GM18498 (cell line): ENCODE measurements around the gene CEND1.
"Not testable (repeated sequence)": the region's sequence is repeated elsewhere in the genome, so short reads cannot be mapped to it uniquely, and the experiment has no call there.

Experiments used
- ATAC-seq: cut with Tn5 transposase; IDR thresholded peaks from one replicate; pipeline ENCODE4 v1.9.1; 2021; ENCODE audit warnings: mild to moderate bottlenecking, moderate library complexity; ENCODE audit not compliant: unreplicated experiment

Gene CEND1

DNA sequence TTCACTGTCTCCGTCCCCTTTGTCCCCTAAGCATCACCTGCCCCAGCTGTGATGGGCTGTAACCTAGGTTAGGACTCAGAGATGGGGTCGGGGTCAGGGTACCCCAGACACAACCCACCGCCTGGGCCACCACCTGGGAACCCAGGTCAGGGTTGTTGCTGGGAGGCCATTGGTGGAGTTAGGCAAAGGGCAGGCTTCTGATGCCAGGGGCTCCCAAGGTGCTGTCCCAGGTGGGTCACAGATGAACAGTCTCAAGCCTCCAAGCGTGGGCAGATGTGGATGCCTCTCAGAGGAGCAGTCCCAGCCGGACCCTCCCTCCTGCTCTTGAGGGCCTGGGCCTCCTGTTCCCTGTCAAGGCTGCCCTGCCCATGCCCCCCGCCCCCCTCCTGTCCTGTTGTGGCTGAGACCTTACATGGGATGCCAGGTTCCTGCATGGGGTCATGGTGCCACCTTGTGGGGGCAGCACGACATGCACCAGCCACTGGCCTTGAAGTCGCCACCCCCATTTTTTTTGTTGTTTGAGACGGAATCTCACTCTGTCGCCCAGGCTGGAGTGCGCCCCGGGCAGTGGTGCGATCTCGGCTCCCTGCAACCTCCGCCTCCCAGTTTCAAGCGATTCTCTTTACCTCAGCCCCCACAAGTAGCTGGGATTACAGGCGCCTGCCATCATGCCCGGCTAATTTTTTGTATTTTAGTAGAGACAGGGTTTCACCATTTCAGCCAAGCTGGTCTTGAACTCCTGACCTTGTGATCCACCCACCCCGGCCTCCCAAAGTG lies 24.7 kb downstream of the CEND1 start:
- peak; percentile 47 for ATAC-seq

GRCh38 chr11:764322-765024 lies 25.4 kb downstream of the CEND1 start:
- no peak for ATAC-seq

- ATAC-seq: no peak
Measured at GRCh38 chr11:763549-764321, 26.2 kb downstream of the CEND1 start.

DNA sequence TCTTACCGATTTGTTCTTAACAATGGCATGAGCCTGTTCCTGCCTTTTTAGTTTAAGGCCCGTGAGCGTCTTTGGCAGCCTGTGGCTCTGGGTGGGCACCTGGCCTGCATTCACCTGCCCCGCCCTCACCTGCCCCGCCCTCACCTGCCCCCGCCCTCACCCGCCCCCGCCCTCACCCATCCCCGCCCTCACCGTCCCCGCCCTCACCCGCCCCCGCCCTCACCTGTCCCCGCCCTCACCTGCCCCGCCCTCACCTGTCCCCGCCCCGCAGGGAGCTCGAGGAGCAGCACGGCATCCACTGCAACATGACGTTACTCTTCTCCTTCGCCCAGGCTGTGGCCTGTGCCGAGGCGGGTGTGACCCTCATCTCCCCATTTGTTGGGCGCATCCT lies 26.8 kb downstream of the CEND1 start:
- ATAC-seq: no peak

- no peak for ATAC-seq
Measured at GRCh38 chr11:762421-763072, 27.3 kb downstream of the CEND1 start.

- no peak for ATAC-seq
Measured at GRCh38 chr11:761526-762108, 28.3 kb downstream of the CEND1 start.

- no peak for ATAC-seq
Measured at GRCh38 chr11:760236-760635, 29.7 kb downstream of the CEND1 start.

- ATAC-seq: no peak
Measured at GRCh38 chr11:749731-750130, 40.2 kb downstream of the CEND1 start.

DNA sequence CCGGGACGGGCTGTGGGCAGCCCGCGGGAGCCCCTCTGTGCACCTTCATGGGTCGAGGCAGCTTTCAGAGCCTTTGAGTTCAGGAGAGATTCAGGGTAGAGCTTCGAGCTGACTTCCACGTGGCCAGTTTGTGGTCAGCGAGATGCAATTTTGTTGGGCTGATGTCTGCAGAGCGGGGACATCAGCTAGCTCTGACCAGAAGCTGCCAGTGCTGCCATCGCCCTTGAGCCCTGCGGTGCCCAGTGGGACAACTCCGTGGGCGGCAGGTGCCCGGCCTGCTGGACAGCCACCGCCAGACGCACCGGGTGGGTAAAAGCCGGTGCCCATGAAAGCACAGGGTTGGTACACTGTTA lies 41.9 kb downstream of the CEND1 start:
- peak; percentile 11 for ATAC-seq

DNA sequence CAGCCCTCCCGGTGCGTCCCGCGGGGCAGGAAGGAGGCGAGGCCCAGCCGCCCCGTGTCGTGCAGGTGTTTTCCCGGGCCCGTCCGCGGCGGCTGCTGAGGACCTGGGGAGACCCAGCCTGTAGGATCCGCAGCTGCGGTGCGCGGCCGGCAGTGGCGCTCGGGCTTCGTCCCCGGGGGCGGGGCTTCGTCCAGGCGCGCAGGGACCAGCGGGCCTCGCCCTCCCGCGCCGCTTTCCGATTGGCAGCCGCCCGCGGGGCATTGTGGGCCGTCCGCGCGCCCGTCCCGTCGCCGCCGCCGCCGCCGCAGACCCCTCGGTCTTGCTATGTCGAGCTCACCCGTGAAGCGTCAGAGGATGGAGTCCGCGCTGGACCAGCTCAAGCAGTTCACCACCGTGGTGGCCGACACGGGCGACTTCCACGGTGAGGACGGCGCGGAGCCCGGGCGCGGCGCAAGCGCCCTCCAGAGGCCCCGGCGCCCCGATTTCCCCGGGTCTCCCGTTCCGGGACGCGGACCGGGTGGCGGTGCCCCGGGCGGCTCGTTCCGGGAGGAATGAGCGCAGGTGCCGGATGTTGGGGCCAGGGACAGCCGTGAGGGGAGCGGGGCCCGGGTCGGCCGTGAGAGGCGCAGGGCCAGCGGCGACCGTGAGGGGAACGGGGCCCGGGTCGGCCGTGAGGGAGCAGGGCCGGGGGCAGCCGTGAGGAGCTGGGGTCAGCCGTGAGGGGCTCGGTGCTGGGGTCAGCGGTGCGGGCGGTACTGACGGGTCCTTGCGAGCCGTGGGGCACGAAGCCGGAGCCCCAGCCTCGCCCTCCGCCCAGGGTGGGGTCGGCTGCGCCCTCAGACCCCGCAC lies 42.5 kb downstream of the CEND1 start, which contains the start of gene TALDO1:
TALDO1 (plus strand) TSS at position 307 of the 849 bp plus-strand sequence; CDS start at position 325, 18 bp downstream.
- peak; percentile 91 for ATAC-seq

DNA sequence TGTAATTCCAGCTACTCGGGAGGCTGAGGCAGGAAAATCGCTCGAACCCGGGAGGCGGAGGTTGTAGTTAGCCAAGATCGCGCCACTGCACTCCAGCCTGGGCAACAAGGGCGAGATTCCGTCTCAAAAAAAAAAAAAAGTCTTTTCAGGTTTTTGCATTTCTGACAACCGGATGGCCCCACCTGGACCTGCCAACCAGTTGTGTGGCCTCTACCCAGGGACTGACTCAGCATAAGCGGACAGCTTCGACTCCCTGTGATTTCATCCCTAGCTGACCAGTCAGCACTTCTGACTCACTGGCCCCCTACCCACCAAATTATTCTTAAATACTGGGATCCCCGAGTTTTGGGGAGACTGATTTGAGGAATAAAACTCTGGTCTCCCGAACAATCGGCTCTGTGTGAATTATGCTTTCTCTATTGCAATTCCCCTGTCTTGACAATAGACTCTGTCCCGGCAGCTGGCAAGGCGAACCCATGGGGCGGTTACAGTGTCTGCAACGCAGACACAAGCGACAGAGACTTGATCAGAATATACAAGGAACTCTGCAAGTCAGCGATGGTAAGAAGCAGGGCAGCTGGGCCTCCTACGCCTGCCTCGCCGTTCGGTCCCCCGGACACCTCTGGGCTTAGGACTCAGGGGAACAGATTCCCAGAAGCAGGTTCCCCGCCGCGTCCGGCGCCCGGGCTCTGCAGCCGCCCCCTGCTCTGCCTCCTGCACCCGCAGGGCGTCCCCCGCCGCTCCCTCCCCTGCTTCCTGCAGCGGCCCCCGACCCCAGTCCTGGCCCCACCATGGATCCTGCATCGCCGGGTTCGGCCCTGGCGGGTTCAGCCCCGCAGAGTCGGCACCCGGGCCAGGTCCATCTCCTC lies 43.4 kb downstream of the CEND1 start:
- peak; percentile 41 for ATAC-seq

- no peak for ATAC-seq
Measured at GRCh38 chr11:745428-745827, 44.5 kb downstream of the CEND1 start.

GRCh38 chr11:742571-743201 lies 47.2 kb downstream of the CEND1 start:
- no peak for ATAC-seq

- ATAC-seq: no peak
Measured at GRCh38 chr11:742156-742546, 47.7 kb downstream of the CEND1 start.

- not testable (repeated sequence) for ATAC-seq
Measured at GRCh38 chr11:737899-738298, 52.0 kb downstream of the CEND1 start.

- no peak for ATAC-seq
Measured at GRCh38 chr11:737366-737765, 52.5 kb downstream of the CEND1 start.
